HG03025 (cell line): Measurements from ENCODE around the gene ZNF677.
"Not testable (repeated sequence)": the region's sequence is repeated elsewhere in the genome, so short reads cannot be mapped to it uniquely, and the experiment has no call there.

Experiments
- ATAC-seq: cut with Tn5 transposase; IDR thresholded peaks from one replicate; pipeline ENCODE4 v1.9.1; 2021; ENCODE audit warnings: mild to moderate bottlenecking, moderate library complexity; ENCODE audit not compliant: unreplicated experiment, low FRiP score

Gene ZNF677

DNA sequence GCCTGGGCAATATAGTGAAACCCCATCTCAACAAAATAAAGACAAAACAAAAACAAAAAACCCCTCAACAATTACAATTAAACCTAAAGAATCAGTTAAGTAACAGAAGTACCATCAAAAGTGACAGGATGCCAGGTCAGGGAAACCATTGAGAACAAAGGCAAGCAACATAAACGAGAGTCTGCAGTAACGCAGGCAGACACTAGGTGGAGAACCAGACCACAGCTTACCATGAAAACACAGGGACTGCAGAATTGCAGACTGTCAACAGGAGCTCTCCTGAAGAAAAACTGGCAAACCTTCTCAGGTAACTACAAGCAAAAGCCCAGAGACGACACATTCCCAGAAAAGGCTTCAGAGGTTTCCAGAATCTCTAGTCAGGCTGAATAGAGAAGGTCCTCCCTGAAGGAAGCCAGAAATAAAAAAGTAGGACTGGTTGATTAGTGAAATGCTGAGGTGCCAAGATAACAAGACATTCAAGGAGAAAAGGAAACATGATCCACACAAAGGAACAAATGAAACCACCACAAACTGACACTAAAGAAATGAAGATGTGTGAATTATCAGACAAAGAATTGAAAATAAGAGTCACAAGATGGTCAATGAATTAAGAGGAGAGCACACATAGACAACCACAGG, 59.3 kb downstream of the ZNF677 start:
- ATAC-seq, result no peak

DNA sequence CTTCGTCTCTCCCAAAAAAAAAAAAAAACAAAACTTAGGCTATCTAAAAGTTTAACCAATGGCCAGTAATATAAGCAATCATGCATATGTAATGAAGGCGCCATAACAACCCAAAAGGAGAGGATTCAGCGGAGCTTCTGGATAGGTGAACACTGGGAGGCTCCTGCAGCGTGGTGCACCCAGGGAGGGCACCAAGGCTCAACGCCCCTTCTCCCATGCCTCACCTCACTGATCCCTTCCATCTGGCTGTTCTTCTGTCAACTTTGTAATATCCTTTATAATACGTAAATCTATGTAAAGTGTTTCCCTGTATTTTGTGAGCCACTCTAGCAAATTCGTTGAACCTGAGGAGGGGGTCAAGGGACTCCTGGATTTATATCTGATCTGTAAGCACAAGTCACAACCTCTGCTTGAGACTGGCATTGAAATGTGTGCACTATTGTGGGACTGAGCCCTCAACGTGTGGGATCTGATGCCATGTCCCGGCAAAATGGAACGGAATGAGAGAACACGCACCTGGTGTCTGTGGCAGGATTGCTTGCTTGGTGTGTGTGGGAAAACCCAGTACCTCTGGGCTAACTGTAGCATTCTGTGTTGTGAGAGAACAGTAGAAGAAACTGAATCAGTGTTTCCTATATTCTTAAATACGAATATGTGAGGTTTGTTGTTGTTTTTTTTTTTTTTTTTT, 61.0 kb downstream of the ZNF677 start:
- no peak for ATAC-seq

DNA sequence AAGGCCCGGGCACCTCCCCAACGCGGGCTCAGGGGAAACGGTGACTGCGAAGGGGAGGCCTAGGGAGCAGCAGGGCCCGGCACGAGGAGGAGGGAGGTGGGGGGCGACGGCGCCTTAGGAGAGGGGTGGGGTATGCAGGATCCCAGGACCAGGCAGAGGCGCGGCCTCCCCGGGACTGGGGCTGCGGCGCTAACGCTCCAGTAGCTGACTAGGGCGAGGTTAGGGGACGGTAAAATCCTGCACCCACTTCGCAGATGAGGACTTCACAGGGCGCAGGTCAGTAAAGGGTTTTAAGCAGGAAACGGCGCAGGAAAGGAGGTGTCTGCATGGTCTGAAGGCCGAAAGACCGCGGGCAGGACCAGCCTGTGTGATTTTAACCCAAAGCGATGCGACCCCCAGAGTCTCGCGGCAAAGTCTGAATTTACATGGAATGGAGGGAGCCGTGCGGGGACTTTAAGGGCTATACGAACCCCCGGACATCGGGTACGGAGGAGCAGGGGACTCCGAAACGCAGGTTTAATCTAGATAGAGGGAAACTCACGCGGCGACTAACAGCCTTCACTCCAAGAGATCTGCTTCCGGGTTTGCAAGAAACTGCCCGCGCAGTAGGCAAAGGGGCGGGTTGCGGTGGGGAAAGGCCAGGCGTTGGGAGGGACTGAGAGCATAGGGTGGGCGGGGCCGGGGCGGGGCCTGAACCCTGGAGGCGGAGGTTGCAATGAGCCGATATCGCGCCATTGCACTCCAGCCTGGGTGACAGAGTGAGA, 61.7 kb downstream of the ZNF677 start, which contains the start of gene ZNF665:
TSS of gene ZNF665 (minus strand) at position 588 of the 764 bp plus-strand sequence. CDS start 10,460 bp downstream, outside the sequence.
- ATAC-seq, result no peak

DNA sequence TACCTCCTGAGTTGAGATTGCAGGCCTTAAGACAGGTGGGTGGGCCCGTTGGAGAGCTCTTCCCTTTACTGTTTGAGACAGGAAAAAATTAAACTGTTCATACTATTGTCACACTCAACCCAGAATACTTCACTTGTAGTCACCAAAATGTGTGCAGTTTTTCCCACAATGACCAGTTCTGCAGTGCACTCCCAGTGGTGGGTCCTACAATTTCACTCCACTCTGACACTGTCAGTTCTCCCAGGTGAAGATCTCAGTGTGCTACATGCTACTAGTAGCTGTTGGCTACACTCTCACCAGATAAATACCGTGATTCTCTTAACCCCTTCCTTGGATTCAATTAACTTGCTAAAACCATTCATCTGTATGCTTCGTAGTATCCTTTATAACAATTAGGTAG, 64.4 kb downstream of the ZNF677 start:
- no peak for ATAC-seq

DNA sequence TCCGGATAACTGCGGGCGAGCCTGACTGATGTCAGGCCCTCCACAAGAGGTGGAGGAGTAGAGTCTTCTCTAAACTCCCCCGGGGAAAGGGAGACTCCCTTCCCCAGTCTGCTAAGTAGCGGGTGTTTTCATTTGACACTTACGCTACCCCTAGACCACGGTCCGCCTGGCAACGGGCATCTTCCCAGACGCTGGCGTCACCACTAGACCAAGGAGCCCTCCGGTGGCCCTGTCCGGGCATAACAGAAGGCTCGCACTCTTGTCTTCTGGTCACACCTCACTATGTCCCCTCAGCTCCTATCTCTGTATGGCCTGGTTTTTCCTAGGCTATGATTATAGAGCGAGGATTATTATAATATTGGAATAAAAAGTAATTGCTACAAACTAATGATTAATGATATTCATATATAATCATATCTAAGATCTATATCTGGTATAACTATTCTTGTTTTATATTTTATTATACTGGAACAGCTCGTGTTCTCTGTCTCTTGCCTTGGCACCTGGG, 64.9 kb downstream of the ZNF677 start:
- ATAC-seq, result not testable (repeated sequence)
